Right renal cortex interstitium (tissue), 3 donors: ENCODE measurements around the gene MRPL32. TPM values are rescaled to one million over a fixed set of nuclear protein-coding genes. Genes with fewer than 3 reads are reported as not detected.

Source experiments
- DNase-seq, 3 donors: peaks; one replicate each; pipeline ENCODE4 v3.0.0-alpha.2; 2013; ENCODE audit warnings: low read depth in 3 of 3, low spot score in 2 of 3
- polyA plus RNA-seq, 3 donors: library from polyadenylated mRNA; unstranded; fragments of 120-200 nt; gene quantifications; one replicate each; pipeline ENCODE4 v1.2.1, GENCODE V29; 2013; ENCODE audit not compliant: insufficient read length in 3 of 3

MRPL32 gene
- polyA plus RNA-seq, 3 donors, result 113 to 124 (median 118) TPM

- DNase-seq, result no peak
Measured at GRCh38 chr7:42964293-42964692, 32.1 kb downstream of the MRPL32 start.

DNA sequence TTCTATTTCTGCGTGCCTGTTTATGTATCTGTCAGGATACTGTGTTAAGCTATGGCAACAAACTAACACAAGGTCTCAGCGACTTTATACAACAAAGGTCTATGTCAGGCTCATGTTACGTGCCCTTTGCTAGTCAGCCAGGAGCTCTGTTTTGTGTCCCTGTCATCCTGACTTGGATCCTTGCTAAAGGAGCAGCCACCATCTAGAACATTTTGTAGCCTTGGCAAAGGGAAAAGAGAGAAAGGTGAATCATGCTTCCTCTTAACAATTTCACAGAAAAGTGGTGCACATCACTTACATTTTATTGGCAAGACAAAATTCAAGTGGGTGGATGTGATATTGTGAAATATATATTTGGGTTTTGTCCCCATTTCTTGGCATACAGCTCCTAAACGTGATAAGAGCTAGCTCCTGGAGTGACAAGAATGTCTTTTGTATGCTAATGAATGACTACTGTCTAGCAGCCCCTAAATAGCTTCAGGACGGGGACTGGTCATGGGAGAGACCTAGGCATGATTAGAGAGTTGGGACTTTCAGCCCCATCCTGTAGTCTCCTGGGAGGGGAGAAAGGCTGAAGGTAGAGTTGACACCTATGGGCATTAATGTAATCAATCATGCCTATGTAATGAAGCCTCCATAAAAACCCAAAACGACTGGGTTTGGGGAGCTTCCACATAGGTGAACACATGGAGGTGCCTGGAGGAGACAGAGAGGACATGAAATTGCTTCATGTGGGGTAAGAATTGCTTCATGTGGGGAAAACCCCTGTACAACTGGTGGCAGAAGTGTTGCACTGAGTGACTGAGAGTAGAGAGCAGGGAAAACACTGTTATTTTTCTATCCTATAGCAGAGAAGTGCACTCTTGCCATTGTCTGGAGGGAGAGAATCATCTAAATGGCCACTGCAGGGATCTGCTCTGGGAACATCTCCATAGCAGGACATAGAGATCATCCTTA is 33.0 kb downstream of the MRPL32 start:
- no peak for DNase-seq

- DNase-seq, result no peak
Measured at GRCh38 chr7:42967391-42967790, 35.2 kb downstream of the MRPL32 start.

- peak; percentile 60 to 77 (median 62) for DNase-seq
Measured at GRCh38 chr7:42972699-42973500, 40.7 kb downstream of the MRPL32 start.

DNA sequence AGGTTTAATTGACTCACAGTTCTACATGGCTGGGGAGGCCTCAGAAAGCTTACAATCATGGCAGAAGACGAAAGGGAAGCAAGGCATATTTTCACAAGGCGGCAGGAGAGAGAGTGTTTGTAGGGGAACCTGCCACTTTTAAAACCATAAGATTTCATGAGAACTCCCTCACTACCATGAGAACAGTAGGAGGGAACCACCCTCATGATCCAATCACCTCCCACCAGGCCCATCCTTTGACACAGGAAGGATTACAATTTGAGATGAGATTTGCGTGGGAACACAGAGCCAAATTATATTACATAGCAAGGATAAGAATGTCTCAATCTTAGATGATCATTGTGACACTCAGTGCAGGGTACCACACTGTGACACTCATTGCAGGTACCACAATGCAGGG is 44.2 kb downstream of the MRPL32 start:
- no peak for DNase-seq

GRCh38 chr7:42978496-42978895 is 46.3 kb downstream of the MRPL32 start:
- DNase-seq, result no peak

DNA sequence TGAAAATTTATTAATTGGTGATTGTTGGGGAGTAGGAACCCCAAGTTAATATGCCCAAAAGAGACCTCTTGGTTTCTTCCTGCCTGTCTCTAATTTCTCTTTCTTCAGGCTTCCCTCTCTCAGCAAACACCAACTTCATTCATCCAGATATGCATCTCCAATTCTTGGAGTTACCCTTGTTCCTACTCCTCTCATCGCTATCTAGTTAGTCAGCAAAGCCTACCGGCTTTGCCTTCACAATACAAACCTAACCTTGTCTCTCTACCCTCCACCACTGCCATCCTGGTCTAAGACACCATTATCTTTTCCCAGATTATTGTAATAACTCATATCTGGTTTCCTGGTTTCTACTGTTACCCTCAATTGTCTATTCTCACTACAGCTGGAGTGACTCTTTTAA is 47.9 kb downstream of the MRPL32 start:
- no peak for DNase-seq

DNA sequence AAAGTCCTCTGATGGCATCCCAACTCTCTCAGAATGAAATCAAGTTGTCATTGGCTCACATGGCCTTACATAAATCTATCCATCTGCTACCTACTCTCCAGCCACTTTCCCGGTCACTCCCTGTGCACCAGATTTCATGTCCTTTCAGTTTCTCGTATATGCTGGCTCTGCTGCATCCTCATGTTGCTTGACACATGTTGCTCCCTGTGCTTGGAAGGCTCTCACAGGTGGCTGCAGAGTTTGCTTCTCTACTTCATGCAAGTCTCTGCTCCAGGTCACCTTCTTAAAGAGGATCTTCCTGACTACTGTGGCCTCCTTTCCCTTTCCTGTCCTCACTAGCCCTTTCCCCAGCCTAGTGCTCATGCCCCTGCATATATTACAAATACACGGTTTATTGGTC is 48.3 kb downstream of the MRPL32 start:
- DNase-seq, result no peak

DNA sequence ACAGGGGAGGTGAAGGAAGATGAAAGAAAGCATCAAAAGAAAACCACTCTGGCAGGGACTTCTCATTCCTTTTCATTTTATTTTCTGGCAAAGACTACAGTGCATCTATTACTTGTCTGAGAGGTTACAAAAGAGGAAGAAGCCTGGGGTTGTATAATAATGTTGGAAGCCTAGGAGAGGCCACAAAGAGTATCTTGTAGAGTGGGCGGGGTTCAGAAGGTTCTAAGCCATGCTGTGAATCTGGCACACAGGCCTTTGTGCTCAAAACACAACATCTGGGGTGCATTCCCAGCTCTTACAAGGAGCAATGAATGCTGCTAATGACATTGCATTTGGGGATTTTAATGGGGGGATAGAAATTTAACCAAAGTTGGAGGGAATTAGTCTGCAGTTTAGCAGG is 49.4 kb downstream of the MRPL32 start:
- no peak for DNase-seq

DNA sequence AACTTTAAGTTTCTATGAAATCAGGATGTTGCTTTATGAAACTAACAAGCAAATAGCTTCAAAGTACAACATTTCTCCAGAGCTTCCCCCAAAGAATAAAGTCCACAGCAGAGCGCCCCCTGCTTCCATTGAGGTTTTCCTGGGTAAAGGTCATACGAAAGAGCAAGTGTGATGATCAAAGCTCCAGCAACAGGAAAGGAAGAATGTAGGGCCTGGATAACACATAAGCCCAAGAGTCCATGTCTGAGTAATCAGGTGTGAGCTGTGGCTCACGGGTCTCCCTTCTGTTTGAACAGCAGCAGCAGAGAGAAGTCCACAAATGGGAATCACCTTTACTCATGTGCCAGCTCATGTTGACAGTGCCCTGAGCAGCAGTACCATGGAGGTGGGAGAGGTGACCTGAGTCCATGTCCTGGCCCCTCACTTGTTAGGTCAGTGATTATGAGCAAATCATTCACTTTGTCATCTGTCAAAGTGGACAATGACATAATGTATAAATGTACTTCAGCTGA is 50.5 kb downstream of the MRPL32 start:
- no peak for DNase-seq

GRCh38 chr7:42984137-42984536 is 52.0 kb downstream of the MRPL32 start:
- no peak for DNase-seq

DNA sequence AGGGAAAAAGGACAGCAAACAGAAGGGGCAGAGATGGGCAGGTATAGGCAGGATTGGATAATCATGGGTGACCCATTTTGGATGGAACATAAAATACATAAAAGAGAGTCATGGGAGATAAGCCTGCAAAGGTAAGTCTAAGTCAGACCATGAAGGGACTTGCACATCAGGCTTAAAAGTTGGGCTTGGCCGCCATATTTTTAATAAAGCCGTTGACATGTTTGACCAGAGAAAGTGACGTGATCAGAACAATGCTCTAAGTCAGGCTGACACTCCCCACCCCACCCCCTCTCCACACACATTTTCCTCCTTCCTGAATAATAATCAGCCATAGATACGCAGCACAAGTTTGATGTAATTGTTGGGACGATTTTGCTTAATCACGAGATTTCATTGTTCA is 54.0 kb downstream of the MRPL32 start:
- no peak for DNase-seq

DNA sequence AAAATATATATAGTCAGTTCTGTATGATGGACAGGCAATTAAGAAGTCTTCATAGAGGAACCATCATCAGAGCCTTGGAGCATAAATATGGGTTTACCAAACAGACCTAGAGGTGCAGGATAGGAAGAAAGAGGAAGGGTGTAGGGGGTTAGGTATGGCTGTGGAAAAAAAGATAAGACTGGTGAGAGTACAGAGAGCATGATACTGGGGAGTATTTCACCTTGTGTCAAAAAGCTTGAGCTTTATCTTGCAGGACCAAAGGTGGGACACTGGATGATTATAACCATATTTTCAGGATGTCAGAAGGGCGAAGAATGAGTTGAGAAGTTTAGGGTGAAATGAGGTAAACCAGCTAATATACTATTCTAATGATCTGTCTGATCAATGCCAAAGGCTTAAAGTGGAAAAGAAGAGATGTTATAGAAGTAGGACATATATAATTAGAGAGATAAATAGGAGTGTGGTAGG is 54.6 kb downstream of the MRPL32 start:
- no peak for DNase-seq

Other genes with a start within 250 kb of the MRPL32 start
- 1 to 10 TPM; 5.1 to 5.4 (median 5.2) TPM for gene C7orf25, start 20.3 kb upstream of the MRPL32 start, polyA plus RNA-seq
- gene PSMA2, start 202 bp upstream of the MRPL32 start, polyA plus RNA-seq, result 100 to 1,000 TPM; 281 to 319 (median 311) TPM
- 1 to 10 TPM; 5.6 to 7.9 (median 7.2) TPM for gene HECW1, start 180.3 kb downstream of the MRPL32 start, polyA plus RNA-seq